ENCODE results near the gene ALG6.
A peak's percentile ranks its signal among the peaks of the same experiment; 100 is the strongest.

ALG6 gene

GRCh38 chr1:63367215-63368103 is at the start of gene ALG6:
ALG6 (plus strand) TSS chr1:63367627; CDS start chr1:63370978, 3,351 bp downstream.
- DNase-seq (ENCODE audit: low read depth) = peak; percentile 93

GRCh38 chr1:63317817-63318152 is 49.6 kb upstream of the ALG6 start:
- no peak for DNase-seq (ENCODE audit: low read depth)

- DNase-seq (ENCODE audit: low read depth) = no peak
Measured at GRCh38 chr1:63318201-63318979, 49.0 kb upstream of the ALG6 start.

GRCh38 chr1:63319046-63320021 is 48.1 kb upstream of the ALG6 start:
- DNase-seq (ENCODE audit: low read depth) = no peak

- no peak for DNase-seq (ENCODE audit: low read depth)
Measured at GRCh38 chr1:63320022-63320721, 47.3 kb upstream of the ALG6 start.

GRCh38 chr1:63321066-63321784 is 46.2 kb upstream of the ALG6 start:
- no peak for DNase-seq (ENCODE audit: low read depth)

GRCh38 chr1:63321785-63322113 is 45.7 kb upstream of the ALG6 start:
- DNase-seq (ENCODE audit: low read depth) = no peak

GRCh38 chr1:63322114-63322943 is 45.1 kb upstream of the ALG6 start, which contains the start of gene FOXD3:
FOXD3 (plus strand) TSS chr1:63322567; CDS start chr1:63323059, 492 bp downstream.
- peak; percentile 64 for DNase-seq (ENCODE audit: low read depth)

GRCh38 chr1:63322944-63323864 is 44.2 kb upstream of the ALG6 start:
- DNase-seq (ENCODE audit: low read depth) = no peak

- DNase-seq (ENCODE audit: low read depth) = no peak
Measured at GRCh38 chr1:63323865-63324778, 43.3 kb upstream of the ALG6 start.

GRCh38 chr1:63324779-63325119 is 42.7 kb upstream of the ALG6 start:
- DNase-seq (ENCODE audit: low read depth) = no peak

GRCh38 chr1:63325279-63325985 is 42.0 kb upstream of the ALG6 start:
- no peak for DNase-seq (ENCODE audit: low read depth)

- DNase-seq (ENCODE audit: low read depth) = no peak
Measured at GRCh38 chr1:63326106-63326472, 41.3 kb upstream of the ALG6 start.

GRCh38 chr1:63326473-63327380 is 40.7 kb upstream of the ALG6 start:
- no peak for DNase-seq (ENCODE audit: low read depth)

GRCh38 chr1:63327417-63328054 is 39.9 kb upstream of the ALG6 start:
- peak; percentile 74 for DNase-seq (ENCODE audit: low read depth)

GRCh38 chr1:63328122-63328521 is 39.3 kb upstream of the ALG6 start:
- no peak for DNase-seq (ENCODE audit: low read depth)
